H9 (cell line): Measurements from ENCODE around the gene SUMF1. TPM values are rescaled to one million over a fixed set of nuclear protein-coding genes. Genes with fewer than 3 reads are reported as not detected.

Experiments
- DNase-seq: peaks from one replicate; pipeline ENCODE4 v3.0.0-alpha.2; 2017
- H2AFZ ChIP-seq: one replicate; pipeline ENCODE4 v1.6.1; 2013; ENCODE audit warnings: mild to moderate bottlenecking, low read length, control low read depth, moderate library complexity
- H2AK5ac ChIP-seq: 2 replicates; pipeline ENCODE4 v1.6.1; 2013; ENCODE audit warnings: low read length, control low read depth, mixed read lengths; ENCODE audit not compliant: insufficient read length
- H2BK120ac ChIP-seq: one replicate; pipeline ENCODE4 v1.6.1; 2013; ENCODE audit warnings: low read depth, mild to moderate bottlenecking, low read length, control low read depth, inconsistent platforms; ENCODE audit not compliant: poor library complexity, severe bottlenecking
- H2BK12ac ChIP-seq: 2 replicates; pipeline ENCODE4 v1.6.1; 2013; ENCODE audit warnings: low read length, control low read depth, mixed read lengths, low read depth; ENCODE audit not compliant: insufficient read length
- H2BK15ac ChIP-seq: 2 replicates; pipeline ENCODE4 v1.6.1; 2013; ENCODE audit warnings: low read depth, low read length, control low read depth
- H2BK20ac ChIP-seq: one replicate; pipeline ENCODE4 v1.6.1; 2013; ENCODE audit warnings: low read depth, mild to moderate bottlenecking, low read length, control low read depth, inconsistent platforms; ENCODE audit not compliant: poor library complexity, severe bottlenecking
- H2BK5ac ChIP-seq: 2 replicates; pipeline ENCODE4 v1.6.1; 2013; ENCODE audit warnings: low read length, control low read depth, mixed read lengths; ENCODE audit not compliant: insufficient read length
- H3K14ac ChIP-seq: 2 replicates; pipeline ENCODE4 v1.6.1; 2013; ENCODE audit warnings: low read length, control low read depth; ENCODE audit not compliant: insufficient read depth
- H3K18ac ChIP-seq: 2 replicates; pipeline ENCODE4 v1.6.1; 2013; ENCODE audit warnings: low read depth, mild to moderate bottlenecking, mixed read lengths, low read length, control low read depth; ENCODE audit not compliant: insufficient read length
- H3K23ac ChIP-seq: 2 replicates; pipeline ENCODE4 v1.6.1; 2013; ENCODE audit warnings: low read length, control low read depth, mixed read lengths, low read depth; ENCODE audit not compliant: insufficient read length
- H3K23me2 ChIP-seq: 2 replicates; pipeline ENCODE4 v1.6.1; 2013; ENCODE audit warnings: low read depth, mild to moderate bottlenecking, mixed read lengths, low read length, control low read depth; ENCODE audit not compliant: insufficient read length, poor library complexity, severe bottlenecking
- H3K27ac ChIP-seq: 2 replicates; pipeline ENCODE4 v1.5.1; 2013; ENCODE audit warnings: low read length, control low read depth, mixed read lengths, low read depth; ENCODE audit not compliant: insufficient read length
- H3K27me3 ChIP-seq: 2 replicates; pipeline ENCODE4 v1.6.1; 2013; ENCODE audit warnings: low read length, control low read depth, inconsistent platforms; ENCODE audit not compliant: insufficient read depth
- H3K4ac ChIP-seq: 2 replicates; pipeline ENCODE4 v1.6.1; 2013; ENCODE audit warnings: low read depth, mild to moderate bottlenecking, control low read depth, inconsistent platforms, low read length, moderate library complexity
- H3K4me1 ChIP-seq: 2 replicates; pipeline ENCODE4 v1.6.1; 2013; ENCODE audit warnings: low read length, control low read depth, inconsistent platforms; ENCODE audit not compliant: insufficient read depth
- H3K4me2 ChIP-seq: 2 replicates; pipeline ENCODE4 v1.6.1; 2013; ENCODE audit warnings: low read length, control low read depth, mixed read lengths; ENCODE audit not compliant: insufficient read length, insufficient read depth
- H3K56ac ChIP-seq: 2 replicates; pipeline ENCODE4 v1.6.1; 2013; ENCODE audit warnings: low read depth, mild to moderate bottlenecking, mixed read lengths, low read length, control low read depth; ENCODE audit not compliant: insufficient read length
- H3K79me1 ChIP-seq: 2 replicates; pipeline ENCODE4 v1.6.1; 2013; ENCODE audit warnings: low read depth, mild to moderate bottlenecking, moderate library complexity, low read length, control low read depth, inconsistent platforms; ENCODE audit not compliant: insufficient read depth, poor library complexity, severe bottlenecking
- H3K79me2 ChIP-seq: 2 replicates; pipeline ENCODE4 v1.6.1; 2013; ENCODE audit warnings: low read length, control low read depth, inconsistent platforms; ENCODE audit not compliant: insufficient read depth
- H3K9ac ChIP-seq: 2 replicates; pipeline ENCODE4 v1.6.1; 2013; ENCODE audit warnings: low read length, control low read depth, mixed read lengths; ENCODE audit not compliant: insufficient read length; ENCODE audit errors: extremely low read depth
- H3K9me3 ChIP-seq: one replicate; pipeline ENCODE4 v1.6.1; 2013; ENCODE audit warnings: low read depth, low read length, inconsistent platforms; ENCODE audit not compliant: control insufficient read depth
- H3T11ph ChIP-seq: one replicate; pipeline ENCODE4 v1.6.1; 2013; ENCODE audit warnings: mild to moderate bottlenecking, low read length, control low read depth, inconsistent platforms
- H4K20me1 ChIP-seq: one replicate; pipeline ENCODE4 v1.6.1; 2013; ENCODE audit not compliant: control insufficient read depth, insufficient read length, insufficient read depth
- H4K5ac ChIP-seq: 2 replicates; pipeline ENCODE4 v1.6.1; 2013; ENCODE audit warnings: low read depth, mild to moderate bottlenecking, mixed read lengths, low read length, control low read depth; ENCODE audit not compliant: insufficient read length
- H4K8ac ChIP-seq: replicated peaks from 2 replicates; pipeline ENCODE4 v1.6.1; 2013; ENCODE audit warnings: low read length, control low read depth, mixed read lengths, low read depth; ENCODE audit not compliant: insufficient read length
- H4K91ac ChIP-seq: 2 replicates; pipeline ENCODE4 v1.6.1; 2013; ENCODE audit warnings: low read depth, mild to moderate bottlenecking, moderate library complexity, mixed read lengths, low read length, control low read depth; ENCODE audit not compliant: insufficient read length
- H3K27ac Mint-ChIP-seq, 3 experiments: 2 replicates in 2 of 3; 3 replicates in 1 of 3; pipeline ENCODE4 v1.8.0; 2020 to 2021; ENCODE audit warnings: mixed read lengths in 3 of 3, mild to moderate bottlenecking in 1 of 3, moderate library complexity in 1 of 3
- H3K27me3 Mint-ChIP-seq: 2 replicates; pipeline ENCODE4 v1.8.0; 2021; ENCODE audit warnings: low read depth, mild to moderate bottlenecking, moderate library complexity, mixed read lengths
- H3K36me3 Mint-ChIP-seq, 3 experiments: 2 replicates in 2 of 3; 3 replicates in 1 of 3; pipeline ENCODE4 v1.8.0; 2020 to 2021; ENCODE audit warnings: low read depth in 3 of 3, mixed read lengths in 3 of 3; ENCODE audit not compliant: insufficient read depth in 1 of 3
- H3K4me1 Mint-ChIP-seq, 2 experiments: 2 replicates each; pipeline ENCODE4 v1.8.0; 2020; ENCODE audit warnings: mixed read lengths in 2 of 2
- H3K4me3 Mint-ChIP-seq, 2 experiments: 2 replicates in 1 of 2; 3 replicates in 1 of 2; pipeline ENCODE4 v1.8.0; 2020 to 2021; ENCODE audit warnings: mild to moderate bottlenecking in 2 of 2, mixed read lengths in 2 of 2, moderate library complexity in 1 of 2
- H3K9me3 Mint-ChIP-seq, 2 experiments: 2 replicates in 1 of 2; 3 replicates in 1 of 2; pipeline ENCODE4 v1.8.0; 2020; ENCODE audit warnings: mild to moderate bottlenecking in 2 of 2, mixed read lengths in 2 of 2, moderate library complexity in 1 of 2
- total RNA-seq: library from RNA; stranded (reverse); gene quantifications from 2 replicates; pipeline ENCODE4 v1.2.1, GENCODE V29; 2021
- TF ChIP-seq, protein P1 (sequence below): fragments of 200-600 bp; sonication (generic); conservative IDR thresholded peaks from 3 replicates; pipeline ENCODE4 v1.8.0; 2021; ENCODE audit warnings: antibody characterized with exemption, mild to moderate bottlenecking

The SUMF1 gene
- total RNA-seq, 1 experiment from 2014 or later, result 9.5 TPM

DNA sequence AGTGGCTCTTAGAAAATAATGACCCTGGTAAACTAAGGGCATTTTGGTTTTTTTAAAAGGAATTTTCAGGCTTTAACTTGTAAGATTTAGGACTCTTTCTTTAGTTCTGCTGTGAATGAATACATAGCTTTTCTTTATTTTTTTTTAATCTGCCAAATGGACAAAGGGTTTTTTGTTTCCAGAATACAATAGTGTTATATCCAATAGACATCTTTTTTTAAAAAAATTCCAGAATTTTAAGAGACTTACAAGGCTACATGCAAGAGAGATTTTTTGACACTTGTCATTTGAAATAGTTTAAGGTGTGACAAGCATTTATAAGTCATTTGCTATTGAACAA is 125.8 kb downstream of the SUMF1 start:
- no peaks in the 10 kb centered on the region for H4K20me1 ChIP-seq
- H2BK120ac ChIP-seq, result no peak overlapping the region
- Mint-ChIP-seq H3K9me3 (no peaks in the 10 kb centered on the region), H3K36me3 (no peaks in the 10 kb centered on the region), H3K4me3 (no peak overlapping the region), H3K27me3 (no peaks in the 10 kb centered on the region), H3K27ac (no peak overlapping the region), H3K4me1 (peaks cover 22 to 24% of the 10 kb centered on the region in 2 experiments)
- H3K79me2 ChIP-seq, result no peaks in the 10 kb centered on the region
- no peak overlapping the region for H3K4ac ChIP-seq
- H3K23me2 ChIP-seq, result no peaks in the 10 kb centered on the region
- H2BK20ac ChIP-seq, result no peak overlapping the region
- no peak for DNase-seq
- H2BK12ac ChIP-seq, result no peak overlapping the region
- H3K56ac ChIP-seq, result no peak overlapping the region
- H3K27me3 ChIP-seq, result no peaks in the 10 kb centered on the region
- TF ChIP-seq, protein P1, sequence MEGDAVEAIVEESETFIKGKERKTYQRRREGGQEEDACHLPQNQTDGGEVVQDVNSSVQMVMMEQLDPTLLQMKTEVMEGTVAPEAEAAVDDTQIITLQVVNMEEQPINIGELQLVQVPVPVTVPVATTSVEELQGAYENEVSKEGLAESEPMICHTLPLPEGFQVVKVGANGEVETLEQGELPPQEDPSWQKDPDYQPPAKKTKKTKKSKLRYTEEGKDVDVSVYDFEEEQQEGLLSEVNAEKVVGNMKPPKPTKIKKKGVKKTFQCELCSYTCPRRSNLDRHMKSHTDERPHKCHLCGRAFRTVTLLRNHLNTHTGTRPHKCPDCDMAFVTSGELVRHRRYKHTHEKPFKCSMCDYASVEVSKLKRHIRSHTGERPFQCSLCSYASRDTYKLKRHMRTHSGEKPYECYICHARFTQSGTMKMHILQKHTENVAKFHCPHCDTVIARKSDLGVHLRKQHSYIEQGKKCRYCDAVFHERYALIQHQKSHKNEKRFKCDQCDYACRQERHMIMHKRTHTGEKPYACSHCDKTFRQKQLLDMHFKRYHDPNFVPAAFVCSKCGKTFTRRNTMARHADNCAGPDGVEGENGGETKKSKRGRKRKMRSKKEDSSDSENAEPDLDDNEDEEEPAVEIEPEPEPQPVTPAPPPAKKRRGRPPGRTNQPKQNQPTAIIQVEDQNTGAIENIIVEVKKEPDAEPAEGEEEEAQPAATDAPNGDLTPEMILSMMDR, result no peak
- H3K14ac ChIP-seq, result no peak overlapping the region
- no peak overlapping the region for H3K9ac ChIP-seq
- no peak overlapping the region for H2BK15ac ChIP-seq
- H3K4me2 ChIP-seq, result no peak overlapping the region
- H2AK5ac ChIP-seq, result no peak overlapping the region
- H3T11ph ChIP-seq, result no peak overlapping the region
- H4K91ac ChIP-seq, result no peak overlapping the region
- no peak overlapping the region for H3K23ac ChIP-seq
- H3K79me1 ChIP-seq, result no peaks in the 10 kb centered on the region
- no peaks in the 10 kb centered on the region for H3K4me1 ChIP-seq
- no peak overlapping the region for H3K18ac ChIP-seq
- H3K27ac ChIP-seq, result no peak overlapping the region
- H4K8ac ChIP-seq, result no peak overlapping the region
- H3K9me3 ChIP-seq, result no peaks in the 10 kb centered on the region
- no peak overlapping the region for H2BK5ac ChIP-seq
- no peak overlapping the region for H2AFZ ChIP-seq
- H4K5ac ChIP-seq, result no peak overlapping the region
